HEK293T (cell line): ENCODE results near the gene RAB6B.

Experiments used
- ARNT ChIP-seq: fragments of 450-650 bp; IDR thresholded peaks from 2 replicates; pipeline ENCODE4 v1.6.1; 2017; ENCODE audit warnings: mild to moderate bottlenecking
- BHLHE40 ChIP-seq: fragments of 450-650 bp; IDR thresholded peaks from 2 replicates; pipeline ENCODE4 v1.6.1; 2016; ENCODE audit warnings: mild to moderate bottlenecking, moderate library complexity, borderline replicate concordance
- CTBP1 ChIP-seq: fragments of 450-650 bp; IDR thresholded peaks from 2 replicates; pipeline ENCODE4 v1.6.1; 2016; ENCODE audit warnings: borderline replicate concordance
- ELF4 ChIP-seq: fragments of 450-650 bp; IDR thresholded peaks from 2 replicates; pipeline ENCODE4 v1.6.1; 2017; ENCODE audit warnings: antibody characterized with exemption
- FOXK2 ChIP-seq: fragments of 450-650 bp; IDR thresholded peaks from 2 replicates; pipeline ENCODE4 v1.6.1; 2016; ENCODE audit warnings: mild to moderate bottlenecking
- FOXM1 ChIP-seq: fragments of 450-650 bp; IDR thresholded peaks from 2 replicates; pipeline ENCODE4 v1.6.1; 2017; ENCODE audit warnings: mild to moderate bottlenecking, borderline replicate concordance
- L3MBTL2 ChIP-seq: fragments of 450-650 bp; conservative IDR thresholded peaks from 2 replicates; pipeline ENCODE4 v1.6.1; 2016; ENCODE audit warnings: mild to moderate bottlenecking
- LEF1 ChIP-seq: fragments of 450-650 bp; IDR thresholded peaks from 2 replicates; pipeline ENCODE4 v1.6.1; 2017; ENCODE audit warnings: mild to moderate bottlenecking, borderline replicate concordance
- PKNOX1 ChIP-seq: fragments of 450-650 bp; IDR thresholded peaks from 2 replicates; pipeline ENCODE4 v1.6.1; 2016
- SP1 ChIP-seq: fragments of 450-650 bp; IDR thresholded peaks from 2 replicates; pipeline ENCODE4 v1.6.1; 2017
- SUZ12 ChIP-seq: fragments of 450-650 bp; IDR thresholded peaks from 2 replicates; pipeline ENCODE4 v1.6.1; 2016; ENCODE audit warnings: mild to moderate bottlenecking
- TARDBP ChIP-seq: fragments of 450-650 bp; IDR thresholded peaks from 2 replicates; pipeline ENCODE4 v1.6.1; 2016

GRCh38 chr3:133934073-133934970 is 38.6 kb upstream of the RAB6B start:
- TF ChIP-seq SP1 (no peak), ARNT (no peak), CTBP1 (no peak), L3MBTL2 (no peak), LEF1 (no peak), FOXK2 (no peak), SUZ12 (no peak), BHLHE40 (no peak), ELF4 (no peak), FOXM1 (no peak), PKNOX1 (no peak), TARDBP (no peak)
